Prostate gland (tissue), 2 donors: ENCODE data around the gene GLCE.

Experiments
- POLR2A ChIP-seq: fragments of 450-650 bp; IDR thresholded peaks from one replicate; pipeline ENCODE4 v1.6.1; 2016; ENCODE audit warnings: antibody characterized with exemption, mild to moderate bottlenecking
- POLR2AphosphoS5 ChIP-seq: sonication (generic); formaldehyde crosslinking; IDR thresholded peaks from one replicate; pipeline ENCODE4 v1.6.1; 2017; ENCODE audit warnings: antibody characterized with exemption
- TF ChIP-seq, protein P1 (sequence below), 4 experiments: fragments of 200-600 bp in 2 of 4; fragments of 450-650 bp in 2 of 4; sonication (generic) in 2 of 4; IDR thresholded peaks; 1 replicate in 3 of 4; 2 replicates in 1 of 4; pipeline ENCODE4 v1.5.1; 2016 to 2019; ENCODE audit warnings: antibody characterized with exemption in 4 of 4, mild to moderate bottlenecking in 2 of 4, moderate library complexity in 2 of 4

GRCh38 chr15:69232144-69232543 lies 71.7 kb downstream of the GLCE start:
- TF ChIP-seq POLR2AphosphoS5 (no peak), POLR2A (no peak)
- TF ChIP-seq, protein P1, sequence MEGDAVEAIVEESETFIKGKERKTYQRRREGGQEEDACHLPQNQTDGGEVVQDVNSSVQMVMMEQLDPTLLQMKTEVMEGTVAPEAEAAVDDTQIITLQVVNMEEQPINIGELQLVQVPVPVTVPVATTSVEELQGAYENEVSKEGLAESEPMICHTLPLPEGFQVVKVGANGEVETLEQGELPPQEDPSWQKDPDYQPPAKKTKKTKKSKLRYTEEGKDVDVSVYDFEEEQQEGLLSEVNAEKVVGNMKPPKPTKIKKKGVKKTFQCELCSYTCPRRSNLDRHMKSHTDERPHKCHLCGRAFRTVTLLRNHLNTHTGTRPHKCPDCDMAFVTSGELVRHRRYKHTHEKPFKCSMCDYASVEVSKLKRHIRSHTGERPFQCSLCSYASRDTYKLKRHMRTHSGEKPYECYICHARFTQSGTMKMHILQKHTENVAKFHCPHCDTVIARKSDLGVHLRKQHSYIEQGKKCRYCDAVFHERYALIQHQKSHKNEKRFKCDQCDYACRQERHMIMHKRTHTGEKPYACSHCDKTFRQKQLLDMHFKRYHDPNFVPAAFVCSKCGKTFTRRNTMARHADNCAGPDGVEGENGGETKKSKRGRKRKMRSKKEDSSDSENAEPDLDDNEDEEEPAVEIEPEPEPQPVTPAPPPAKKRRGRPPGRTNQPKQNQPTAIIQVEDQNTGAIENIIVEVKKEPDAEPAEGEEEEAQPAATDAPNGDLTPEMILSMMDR (IDR thresholded peaks at IDR 0.05) = no peak
